GM12801 (cell line): ENCODE measurements around the gene MMP24.

Experiments used
- CTCF ChIP-seq: IDR thresholded peaks from one replicate; pipeline ENCODE4 v1.5.1; 2011; ENCODE audit warnings: control low read depth; ENCODE audit not compliant: insufficient read length; ENCODE audit errors: extremely low read depth

MMP24 gene

GRCh38 chr20:35215066-35215956 is 11.2 kb upstream of the MMP24 start:
- no peak for TF ChIP-seq CTCF

GRCh38 chr20:35216541-35216940 is 9.9 kb upstream of the MMP24 start:
- no peak for TF ChIP-seq CTCF

- TF ChIP-seq CTCF = no peak
Measured at GRCh38 chr20:35223941-35224340, 2.5 kb upstream of the MMP24 start.

- TF ChIP-seq CTCF = no peak
Measured at GRCh38 chr20:35224536-35224935, 2.0 kb upstream of the MMP24 start.

GRCh38 chr20:35225319-35226125 is 968 bp upstream of the MMP24 start:
- no peak for TF ChIP-seq CTCF

- TF ChIP-seq CTCF = no peak
Measured at GRCh38 chr20:35226884-35227681, 593 bp downstream of the MMP24 start.

GRCh38 chr20:35232575-35232974 is 6.1 kb downstream of the MMP24 start:
- TF ChIP-seq CTCF = no peak
